GM10266 (cell line): ENCODE results near the gene VAT1L.

Source experiments
- DNase-seq: peaks from one replicate; pipeline ENCODE4 v3.0.0; 2012; ENCODE audit errors: extremely low spot score
- TF ChIP-seq, protein P1 (sequence below): IDR thresholded peaks from 2 replicates; pipeline ENCODE4 v1.5.1; 2012; ENCODE audit warnings: mild to moderate bottlenecking, low read depth; ENCODE audit not compliant: control insufficient read depth, insufficient read depth; ENCODE audit errors: missing control alignments

Gene VAT1L

DNA sequence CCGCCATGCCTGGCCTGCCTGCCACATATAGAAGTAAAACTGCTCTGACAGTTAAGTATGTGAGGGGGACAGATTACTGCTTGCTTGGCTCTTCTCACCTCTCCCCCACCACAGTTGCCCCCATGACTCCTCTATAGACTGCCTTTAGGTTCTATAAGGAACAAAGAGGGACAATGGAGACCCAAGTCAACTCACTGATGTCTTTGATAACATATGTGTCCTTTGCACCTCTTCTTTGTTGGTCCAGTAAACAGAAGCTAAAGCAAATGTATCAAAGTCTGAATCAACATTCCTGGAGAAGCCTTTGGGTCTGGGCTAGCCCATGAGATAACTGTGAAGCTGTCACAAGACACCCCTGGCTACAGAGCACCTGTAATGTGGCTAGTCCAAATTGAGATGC is 38.9 kb upstream of the VAT1L start:
- DNase-seq, result no peak
- TF ChIP-seq, protein P1, sequence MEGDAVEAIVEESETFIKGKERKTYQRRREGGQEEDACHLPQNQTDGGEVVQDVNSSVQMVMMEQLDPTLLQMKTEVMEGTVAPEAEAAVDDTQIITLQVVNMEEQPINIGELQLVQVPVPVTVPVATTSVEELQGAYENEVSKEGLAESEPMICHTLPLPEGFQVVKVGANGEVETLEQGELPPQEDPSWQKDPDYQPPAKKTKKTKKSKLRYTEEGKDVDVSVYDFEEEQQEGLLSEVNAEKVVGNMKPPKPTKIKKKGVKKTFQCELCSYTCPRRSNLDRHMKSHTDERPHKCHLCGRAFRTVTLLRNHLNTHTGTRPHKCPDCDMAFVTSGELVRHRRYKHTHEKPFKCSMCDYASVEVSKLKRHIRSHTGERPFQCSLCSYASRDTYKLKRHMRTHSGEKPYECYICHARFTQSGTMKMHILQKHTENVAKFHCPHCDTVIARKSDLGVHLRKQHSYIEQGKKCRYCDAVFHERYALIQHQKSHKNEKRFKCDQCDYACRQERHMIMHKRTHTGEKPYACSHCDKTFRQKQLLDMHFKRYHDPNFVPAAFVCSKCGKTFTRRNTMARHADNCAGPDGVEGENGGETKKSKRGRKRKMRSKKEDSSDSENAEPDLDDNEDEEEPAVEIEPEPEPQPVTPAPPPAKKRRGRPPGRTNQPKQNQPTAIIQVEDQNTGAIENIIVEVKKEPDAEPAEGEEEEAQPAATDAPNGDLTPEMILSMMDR, result no peak

DNA sequence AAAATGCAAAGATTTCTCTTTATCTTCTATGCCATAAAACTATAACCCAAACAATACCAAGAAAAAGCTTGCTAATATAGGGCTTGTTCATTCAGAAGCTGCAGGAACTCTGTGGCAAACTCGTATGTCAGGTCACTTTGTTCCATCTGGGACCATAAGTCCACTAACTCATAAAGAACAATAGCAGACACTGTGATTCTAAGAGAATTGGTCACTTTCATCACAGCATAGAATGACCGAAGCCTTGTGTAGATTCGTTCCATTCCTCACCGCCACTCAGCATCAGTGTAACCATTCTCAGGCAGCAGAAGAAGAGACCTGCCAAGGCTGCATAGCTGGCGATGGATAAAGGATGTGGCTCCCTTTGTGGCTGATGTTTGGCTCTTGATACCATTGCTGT is 30.3 kb upstream of the VAT1L start:
- TF ChIP-seq, protein P1, result no peak
- no peak for DNase-seq

GRCh38 chr16:77758508-77758907 is 29.9 kb upstream of the VAT1L start:
- TF ChIP-seq, protein P1, result no peak
- DNase-seq, result no peak

GRCh38 chr16:77759201-77759600 is 29.2 kb upstream of the VAT1L start:
- TF ChIP-seq, protein P1, result no peak
- DNase-seq, result no peak

- TF ChIP-seq, protein P1, result no peak
- DNase-seq, result no peak
These were observed 28.5 kb upstream of the VAT1L start for GRCh38 chr16:77759821-77760220.

DNA sequence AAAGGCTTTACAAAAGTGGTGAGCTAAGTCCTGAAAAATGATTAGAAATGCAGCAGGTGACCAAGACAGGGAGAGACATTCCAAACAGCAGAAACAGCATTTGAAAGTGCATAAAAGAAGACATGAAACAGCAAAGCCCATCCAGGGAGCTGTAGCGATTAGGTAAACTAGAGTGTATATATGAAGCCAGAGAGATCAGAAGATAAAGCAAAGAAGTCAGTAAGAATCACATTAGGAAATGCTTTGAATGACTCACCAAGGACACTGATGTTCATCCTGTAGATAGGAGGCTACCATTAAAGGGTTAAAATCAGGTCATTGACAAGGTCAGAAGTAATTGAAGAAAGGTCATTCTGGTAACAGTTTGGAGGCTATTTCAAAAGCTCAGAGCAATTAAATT is 27.6 kb upstream of the VAT1L start:
- TF ChIP-seq, protein P1, result no peak
- no peak for DNase-seq

GRCh38 chr16:77761204-77761603 is 27.2 kb upstream of the VAT1L start:
- TF ChIP-seq, protein P1, result no peak

More at GRCh38 chr16:77761204-77761603, 27.2 kb upstream of the VAT1L start:
- no peak for DNase-seq
